Glomerular visceral epithelial cell (primary cell): ENCODE data around the gene PATJ.

Experiments used
- DNase-seq: peaks from one replicate; pipeline ENCODE4 v3.0.0-alpha.2; 2016; ENCODE audit errors: extremely low spot score

Gene PATJ

DNA sequence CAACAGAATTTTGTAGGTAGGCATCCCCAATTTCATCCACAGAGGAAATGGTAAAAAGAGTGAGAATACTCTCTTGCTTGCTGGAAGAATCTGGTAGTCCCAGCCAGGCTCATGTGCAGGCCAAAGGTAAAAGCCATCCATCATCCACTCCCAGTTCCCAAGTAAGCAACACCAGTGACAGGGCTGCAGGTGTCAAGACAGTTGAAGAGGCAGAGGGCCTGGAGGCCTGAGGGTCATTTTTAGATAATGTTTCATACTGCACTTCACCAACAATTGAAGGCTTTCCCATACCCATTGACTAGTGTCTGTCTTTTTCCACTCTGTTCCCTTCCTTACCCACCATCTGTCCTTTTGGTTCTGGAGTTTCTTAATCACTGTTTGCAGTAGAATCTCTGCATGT lies 310.7 kb downstream of the PATJ start:
- DNase-seq: no peak

DNA sequence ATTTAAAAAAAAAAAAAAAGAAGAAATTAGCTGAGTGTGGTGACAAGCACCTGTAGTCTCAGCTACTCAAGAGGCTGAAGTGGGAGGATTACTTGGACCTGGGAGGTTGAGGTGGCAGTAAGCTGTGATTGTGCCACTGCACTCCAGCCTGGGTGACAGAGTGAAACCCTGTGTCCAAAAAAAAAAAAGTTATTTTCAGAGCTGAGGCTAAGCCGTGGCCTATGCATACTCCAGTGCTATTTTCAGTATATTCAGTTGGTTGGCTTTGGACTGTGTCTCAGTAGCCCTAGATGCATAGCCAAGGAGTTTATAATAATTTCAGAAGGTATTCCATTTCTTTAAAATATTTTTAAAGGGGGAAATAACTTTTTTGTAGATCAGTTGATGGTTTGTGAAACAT lies 311.9 kb downstream of the PATJ start:
- no peak for DNase-seq

DNA sequence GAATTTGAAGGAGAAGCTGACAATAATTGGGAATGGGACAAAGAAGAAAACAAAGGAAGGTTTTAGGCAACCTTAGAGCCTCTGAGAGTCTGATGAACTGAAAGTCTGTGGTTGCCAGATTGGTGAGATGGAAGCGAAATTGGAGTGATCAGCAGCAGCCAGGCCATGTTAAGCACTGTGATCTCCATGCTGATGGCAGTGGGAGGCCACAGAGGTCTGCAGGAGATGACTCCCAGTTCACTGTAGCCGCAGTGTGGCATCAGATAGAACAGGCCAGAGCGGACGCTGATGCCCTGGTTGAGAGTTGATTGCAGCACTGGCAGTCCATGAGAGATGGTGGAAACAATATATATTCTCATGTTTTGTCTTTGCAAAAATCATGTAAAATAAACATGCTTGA lies 314.9 kb downstream of the PATJ start:
- DNase-seq: no peak

DNA sequence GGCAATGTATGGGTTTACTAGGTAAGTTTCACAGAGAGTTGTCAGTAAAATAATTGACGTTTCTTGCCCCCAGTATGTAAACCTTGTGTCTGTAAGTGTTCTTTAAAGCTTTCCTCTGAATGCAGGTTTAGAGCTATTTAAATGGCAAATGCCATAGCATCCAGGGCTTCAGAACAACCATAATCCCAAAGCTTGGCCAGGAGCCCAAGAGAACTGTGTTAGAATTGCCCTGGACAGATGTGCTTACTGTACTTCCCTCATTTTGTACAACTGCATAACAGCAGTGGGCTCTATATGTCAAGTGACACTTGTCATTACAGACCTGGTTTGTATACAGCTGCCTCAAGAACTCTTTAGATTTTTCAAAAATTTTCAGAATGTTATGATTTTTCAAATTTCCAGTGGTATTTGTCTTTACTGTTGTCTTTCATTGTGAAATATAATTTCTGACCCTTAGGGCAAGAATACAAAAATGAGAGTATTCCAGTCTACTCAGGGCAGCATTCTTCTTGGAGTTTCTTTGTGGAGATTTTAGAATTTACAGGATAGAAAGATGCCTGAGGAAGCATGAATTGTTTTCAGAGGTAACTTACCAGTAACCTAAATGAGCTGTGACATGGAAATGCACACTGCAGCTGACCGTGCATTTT lies 315.5 kb downstream of the PATJ start:
- no peak for DNase-seq

DNA sequence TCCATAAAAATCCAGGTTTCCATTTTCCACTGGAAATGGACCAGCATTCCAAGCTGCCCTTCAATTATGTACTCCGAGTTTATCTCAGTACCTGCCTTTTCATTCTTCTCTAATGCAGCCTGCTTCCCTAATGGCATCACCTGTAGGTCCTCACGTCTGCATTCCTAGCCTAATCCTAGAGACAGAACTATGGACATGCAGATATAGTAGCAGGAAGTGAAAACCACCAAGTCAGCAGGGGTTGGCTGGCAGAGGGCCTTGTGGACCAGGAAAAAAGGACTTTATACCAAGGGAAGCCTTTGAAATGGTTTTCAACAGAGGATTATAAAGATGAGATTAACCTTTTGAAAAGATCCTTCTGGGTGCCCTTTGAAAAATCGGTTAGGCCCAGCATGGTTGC lies 316.7 kb downstream of the PATJ start:
- no peak for DNase-seq

DNA sequence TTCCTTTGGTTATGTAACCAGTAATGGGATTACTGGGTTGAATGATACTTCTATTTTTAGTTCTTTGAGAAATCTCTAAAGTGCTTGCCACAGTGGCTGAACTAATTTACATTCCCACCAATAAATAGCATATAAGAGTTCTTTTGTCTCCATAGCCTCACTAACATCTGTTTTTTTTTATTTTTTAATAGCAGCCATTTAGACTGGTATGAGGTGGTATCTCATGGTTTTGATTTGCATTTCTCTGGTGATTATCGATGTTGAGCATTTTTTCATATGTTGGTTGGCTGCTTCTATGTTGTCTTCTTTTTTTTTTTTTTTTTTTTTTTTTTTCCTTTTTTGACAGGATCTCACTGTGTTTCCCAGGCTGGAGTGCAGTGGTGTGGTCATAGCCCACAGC lies 319.8 kb downstream of the PATJ start:
- no peak for DNase-seq

DNA sequence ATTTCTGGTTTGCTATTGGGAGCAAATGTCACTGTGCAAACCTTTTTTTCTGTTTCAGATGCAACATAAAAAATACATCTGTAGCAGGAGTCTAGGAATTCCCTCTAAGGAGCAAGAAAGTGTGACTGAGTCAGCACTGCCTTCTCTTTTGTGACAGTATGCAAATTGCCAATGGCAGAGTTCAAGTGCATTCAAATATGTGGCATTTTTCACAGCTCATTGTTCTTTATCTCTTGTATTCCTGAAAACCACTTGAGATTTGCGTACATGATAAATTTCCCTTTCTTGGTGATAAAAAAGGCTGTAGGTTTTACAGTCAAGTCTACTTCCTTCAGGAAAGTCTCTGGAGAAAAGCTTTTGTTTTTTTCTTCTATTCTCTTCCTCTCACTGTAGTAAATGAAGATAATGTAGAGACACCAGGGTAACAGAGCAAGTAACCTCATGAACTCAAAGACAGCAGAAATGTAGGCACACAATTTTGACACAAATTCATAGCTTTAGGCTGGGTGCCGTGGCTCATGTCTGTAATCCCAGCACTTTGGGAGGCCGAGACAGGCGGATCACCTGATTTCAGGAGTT lies 322.6 kb downstream of the PATJ start:
- no peak for DNase-seq

DNA sequence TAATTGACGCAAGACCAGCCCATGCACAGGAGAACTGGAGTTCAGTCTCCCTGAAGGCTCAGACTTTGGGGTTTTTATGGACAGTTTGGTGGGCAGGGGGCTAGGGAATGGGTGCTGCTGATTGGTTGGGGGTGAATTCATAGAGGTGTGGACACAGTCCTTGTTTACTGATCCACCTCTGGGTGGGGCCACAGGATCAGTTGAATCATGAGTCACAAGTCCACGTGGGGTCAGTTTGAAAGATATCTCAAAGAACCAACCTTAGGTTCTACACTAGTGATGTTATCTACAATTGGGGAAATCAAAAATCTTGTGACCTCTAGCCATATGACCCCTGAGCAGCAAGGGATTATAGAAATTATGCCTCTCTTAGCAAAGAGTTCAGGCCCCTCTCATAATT lies 324.4 kb downstream of the PATJ start:
- no peak for DNase-seq

DNA sequence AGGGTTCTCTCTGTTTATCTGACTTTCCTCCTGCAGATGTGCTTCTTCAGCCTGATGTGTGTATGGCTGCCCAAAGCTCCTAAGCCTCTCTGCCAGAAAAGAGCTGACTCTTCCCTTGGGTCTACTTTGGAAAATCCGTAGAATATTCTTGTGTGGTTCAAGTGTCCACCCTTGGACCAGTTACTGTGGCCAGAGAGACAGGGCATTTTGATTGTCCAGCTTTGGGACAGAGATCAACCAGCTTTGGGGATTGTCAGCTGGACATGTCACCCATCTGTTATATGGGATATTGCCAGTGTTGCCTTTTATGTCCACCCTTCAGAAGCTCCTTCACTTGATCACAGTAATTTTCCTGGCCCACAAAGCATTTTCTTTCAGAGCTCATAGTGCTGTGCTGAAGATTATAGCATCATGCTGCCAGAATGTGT lies 326.1 kb downstream of the PATJ start:
- no peak for DNase-seq

DNA sequence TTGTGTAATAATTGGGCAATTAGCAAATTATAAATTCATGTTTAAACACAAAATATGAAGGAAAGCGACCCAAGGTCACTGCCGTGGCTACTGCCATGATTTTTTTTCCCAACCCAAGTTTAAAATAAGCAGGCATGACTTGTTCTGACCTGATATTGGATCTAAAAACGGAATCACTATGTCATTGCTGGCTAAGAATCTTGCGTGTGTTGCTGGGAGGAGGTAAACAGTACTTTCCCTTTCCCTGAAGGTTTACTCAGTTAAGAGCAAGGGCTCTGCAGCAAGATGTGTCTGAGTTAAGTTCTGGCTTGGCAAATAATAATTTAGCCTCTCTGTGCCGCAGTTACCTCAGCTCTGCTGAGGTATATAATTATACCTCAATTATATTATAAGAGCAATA lies 326.7 kb downstream of the PATJ start:
- DNase-seq: no peak

DNA sequence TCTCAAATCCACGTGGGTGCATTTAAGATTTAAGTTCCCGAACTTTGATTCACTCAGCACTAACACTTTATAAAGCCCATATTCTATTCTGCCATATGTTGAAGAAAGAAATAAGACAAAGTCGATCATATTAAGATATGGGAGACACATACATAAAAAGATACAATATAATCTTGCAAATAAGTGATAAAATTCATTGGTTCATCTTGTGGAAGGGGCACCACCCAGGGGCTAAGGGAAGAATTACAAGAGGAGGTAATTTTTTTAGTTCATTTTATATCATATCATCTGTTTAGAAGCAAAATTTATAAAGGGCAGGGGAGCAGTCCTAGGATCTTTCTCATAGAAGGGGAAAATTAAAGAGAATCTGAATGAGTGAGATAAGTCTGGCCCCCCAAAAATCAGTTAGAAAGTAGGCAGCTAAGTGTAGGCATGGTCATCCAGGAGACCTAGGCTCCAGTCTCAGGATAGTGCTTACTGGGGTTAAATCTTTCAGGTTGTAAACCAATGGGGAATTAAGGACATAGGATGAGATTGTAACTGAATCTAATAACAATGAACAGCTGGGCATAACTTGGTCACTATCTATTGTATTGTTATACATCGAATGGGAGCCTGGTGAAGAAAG lies 328.2 kb downstream of the PATJ start:
- DNase-seq: peak; percentile 40

DNA sequence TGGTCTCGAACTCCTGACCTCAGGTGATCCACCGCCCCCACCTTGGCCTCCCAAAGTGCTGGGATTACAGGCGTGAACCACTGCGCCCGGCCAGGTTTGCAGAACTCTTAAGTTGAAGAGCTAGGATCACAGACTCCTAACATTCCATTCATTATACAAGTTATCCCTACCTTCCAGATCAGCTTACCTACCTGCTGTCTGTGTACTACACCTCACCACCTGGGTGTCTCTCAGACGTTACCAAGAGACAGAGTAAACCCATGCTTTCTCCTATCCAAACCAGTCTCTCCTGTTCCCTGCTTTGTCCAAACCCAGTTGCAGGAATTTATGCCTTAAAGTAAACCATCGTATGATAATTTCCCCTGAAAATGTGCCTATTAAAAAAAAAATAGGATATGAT lies 329.4 kb downstream of the PATJ start:
- DNase-seq: no peak

DNA sequence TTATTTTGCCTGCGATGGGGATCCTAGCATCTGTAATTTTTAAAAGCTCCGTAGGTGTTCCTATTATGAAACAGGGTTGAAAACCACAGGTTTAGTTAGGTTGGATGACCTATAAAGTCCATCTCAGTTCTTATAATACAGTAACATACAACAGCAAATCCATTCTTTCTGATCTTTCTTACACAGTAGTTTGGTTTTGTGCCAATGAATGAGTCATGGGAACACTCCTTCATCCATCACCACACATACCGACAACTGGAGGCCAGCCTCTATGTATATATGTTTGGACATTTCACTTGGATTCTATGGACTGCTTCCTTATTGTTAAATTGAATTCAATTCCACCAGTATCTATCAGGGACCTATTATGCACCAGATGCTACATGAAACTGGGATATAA lies 334.0 kb downstream of the PATJ start:
- peak; percentile 85 for DNase-seq

DNA sequence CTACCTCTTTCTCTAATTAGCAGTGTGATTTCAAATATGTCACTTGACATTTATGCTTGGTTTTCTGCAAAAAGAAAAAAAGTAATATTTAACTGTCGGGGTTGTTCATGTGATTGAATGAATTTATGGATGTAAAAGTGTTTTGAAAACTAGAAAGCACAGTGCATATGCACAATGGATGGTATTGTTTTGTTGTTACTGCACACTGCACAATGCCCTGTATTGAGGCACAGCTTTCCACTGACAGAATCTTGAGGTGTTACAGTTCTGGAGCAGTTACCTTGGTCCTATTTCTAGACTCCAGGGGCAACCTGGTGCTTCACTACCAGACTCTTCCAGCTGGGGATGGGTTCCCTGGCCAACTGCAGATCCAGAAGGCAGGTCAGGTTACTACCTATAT lies 335.5 kb downstream of the PATJ start:
- no peak for DNase-seq

DNA sequence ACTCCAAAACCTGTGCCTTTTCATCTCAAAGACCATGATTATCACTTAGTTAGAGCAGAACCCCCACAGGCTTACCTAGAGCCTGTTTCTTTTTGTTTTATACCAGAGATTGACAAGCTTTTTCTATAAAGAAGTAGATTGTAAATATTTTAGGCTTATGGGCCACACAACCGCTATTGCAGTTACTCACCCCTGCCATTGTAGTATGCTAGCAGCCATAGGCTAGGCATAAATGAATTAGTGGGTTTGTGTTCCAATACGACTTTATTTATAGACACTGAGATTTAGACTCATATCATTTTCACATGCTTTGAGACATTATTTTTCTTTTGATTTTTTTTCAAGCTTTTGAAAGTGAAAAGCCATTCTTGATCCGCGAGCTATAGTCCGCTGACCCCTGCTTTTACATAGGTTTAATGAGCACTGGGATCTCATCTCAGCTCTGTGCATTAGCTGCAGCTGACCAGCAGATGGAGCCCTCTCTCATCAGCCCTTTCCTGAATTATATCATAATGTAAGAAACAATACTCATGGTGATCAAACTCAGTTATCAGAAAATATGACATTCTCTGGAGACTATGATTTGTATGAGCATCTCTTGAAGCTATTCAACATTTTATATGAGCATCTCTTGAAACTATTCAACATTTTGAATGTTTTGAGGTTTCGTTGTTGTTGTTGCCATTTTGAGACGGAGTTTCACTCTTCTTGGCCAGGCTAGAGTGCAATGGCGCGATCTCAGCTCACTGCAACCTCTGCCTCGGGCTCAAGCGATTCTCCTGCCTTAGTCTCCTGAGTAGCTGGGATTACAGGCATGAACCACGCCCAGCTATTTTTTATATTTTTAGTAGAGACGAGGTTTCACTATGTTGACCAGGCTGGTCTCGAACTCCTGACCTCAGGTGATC lies 340.4 kb downstream of the PATJ start:
- peak; percentile 50 for DNase-seq

DNA sequence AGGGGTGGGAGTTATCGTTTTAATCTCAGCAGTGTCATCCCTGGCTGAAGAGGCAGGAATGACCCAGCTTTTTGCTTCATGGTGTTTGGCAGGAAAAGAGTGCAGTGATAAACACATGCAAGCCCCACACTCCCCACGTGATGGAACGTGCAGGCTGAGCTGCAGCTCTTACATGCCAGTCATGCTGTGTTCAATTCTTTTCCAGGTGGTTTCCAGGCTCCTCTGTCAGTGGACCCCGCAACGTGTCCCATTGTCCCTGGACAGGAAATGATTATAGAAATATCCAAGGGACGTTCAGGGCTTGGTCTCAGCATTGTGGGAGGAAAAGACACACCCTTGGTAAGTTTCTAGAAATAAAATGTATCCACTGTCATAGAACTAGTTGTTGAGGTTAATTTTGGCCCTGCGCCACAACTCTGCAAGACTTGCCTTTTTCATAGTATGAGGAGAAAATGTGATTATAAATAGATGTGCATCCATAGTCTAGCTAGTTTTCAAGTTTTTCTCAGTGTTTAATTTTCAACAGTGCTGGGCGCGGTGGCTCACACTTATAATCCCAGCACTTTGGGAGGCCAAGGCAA lies 342.1 kb downstream of the PATJ start:
- no peak for DNase-seq

DNA sequence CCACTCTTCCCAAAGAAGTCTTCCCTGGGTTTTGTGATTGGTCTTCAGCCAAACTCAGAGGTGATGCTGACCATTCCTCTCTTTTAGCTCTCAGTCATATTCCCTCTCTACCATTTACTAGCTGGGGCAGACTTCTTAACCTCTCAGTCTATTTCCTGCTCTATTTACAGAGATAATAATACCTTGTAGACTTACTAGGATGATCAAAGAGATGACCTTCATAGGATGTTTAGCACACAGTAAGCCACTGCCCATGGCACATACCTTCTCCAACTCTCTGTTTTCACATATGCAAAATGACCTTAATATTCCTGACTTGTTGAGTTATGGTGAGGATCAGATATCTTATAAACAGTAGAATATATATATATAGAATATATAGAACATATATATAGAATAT lies 346.2 kb downstream of the PATJ start:
- no peak for DNase-seq

DNA sequence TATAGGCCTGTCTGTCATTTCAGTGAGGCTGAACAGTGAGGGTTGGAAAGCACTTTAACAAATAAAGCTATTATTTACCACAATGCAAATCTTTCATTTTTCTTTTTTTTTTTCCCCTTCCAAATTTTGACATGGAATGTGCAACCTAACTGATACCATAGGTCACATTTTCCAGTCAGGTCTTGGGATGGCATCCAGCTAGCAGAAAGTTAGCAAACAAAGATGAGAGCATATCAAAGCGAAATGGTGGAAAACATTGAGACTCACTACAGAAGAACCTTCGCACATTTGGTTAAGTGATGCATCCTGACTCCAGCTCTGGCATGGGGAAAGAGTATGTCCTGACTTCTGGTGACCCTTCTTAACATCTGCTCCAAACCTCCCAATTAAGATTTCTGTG lies 347.3 kb downstream of the PATJ start:
- no peak for DNase-seq

DNA sequence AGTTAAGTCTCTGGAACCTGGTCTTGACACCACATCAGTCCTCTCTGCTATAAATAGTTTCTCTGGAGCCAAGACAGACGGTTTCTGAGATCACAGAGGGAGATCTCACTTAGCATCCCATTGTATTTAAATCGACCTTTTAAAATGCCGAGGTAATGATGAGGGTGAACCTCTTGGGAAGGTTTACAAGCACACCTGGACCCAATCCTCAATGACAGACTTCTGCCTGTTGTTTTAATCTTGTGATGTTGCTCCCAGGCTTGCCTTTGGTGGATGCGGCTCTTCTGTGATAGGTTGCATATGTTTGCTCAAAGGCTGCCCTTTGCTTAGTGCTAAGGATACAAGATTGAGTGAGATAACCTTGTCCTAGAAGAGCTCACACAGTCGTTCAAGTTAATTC lies 347.7 kb downstream of the PATJ start:
- DNase-seq: no peak

DNA sequence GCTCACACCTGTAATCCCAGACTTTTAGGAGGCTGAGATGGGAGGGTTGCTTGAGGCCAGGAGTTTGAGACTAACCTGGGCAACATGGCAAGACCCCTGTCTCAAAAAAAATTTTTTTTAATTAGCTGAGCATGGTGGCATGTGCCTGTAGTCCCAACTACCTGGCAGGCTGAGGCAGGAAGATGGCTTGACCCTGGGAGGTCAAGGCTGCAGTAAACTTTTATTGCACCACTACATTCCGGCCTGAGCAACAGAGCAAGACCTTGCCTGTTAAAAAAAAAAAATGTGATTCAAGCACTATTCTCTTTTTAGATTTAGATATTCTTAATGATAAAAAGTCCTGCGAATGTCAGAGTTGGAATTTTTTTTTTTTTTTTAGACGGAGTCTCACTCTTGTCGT lies 349.8 kb downstream of the PATJ start:
- no peak for DNase-seq

DNA sequence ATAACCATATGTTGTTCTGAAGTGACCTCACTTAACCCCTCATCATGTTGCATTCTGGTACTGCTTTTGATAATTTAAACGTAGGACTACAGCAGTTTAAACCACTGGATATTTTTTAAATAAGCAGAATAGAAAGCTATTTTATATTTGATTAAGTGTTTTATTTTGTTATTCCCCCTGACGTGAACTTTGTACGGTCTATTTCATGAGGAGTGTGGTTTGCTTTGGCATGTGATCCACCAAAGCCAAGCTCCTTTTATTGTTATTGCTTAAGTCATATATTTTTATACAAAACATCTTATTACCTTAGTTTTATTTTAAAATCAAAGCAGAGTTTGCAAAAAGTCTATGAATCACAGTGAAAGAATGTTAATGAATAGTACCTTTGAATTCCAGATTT lies 351.0 kb downstream of the PATJ start:
- DNase-seq: no peak

DNA sequence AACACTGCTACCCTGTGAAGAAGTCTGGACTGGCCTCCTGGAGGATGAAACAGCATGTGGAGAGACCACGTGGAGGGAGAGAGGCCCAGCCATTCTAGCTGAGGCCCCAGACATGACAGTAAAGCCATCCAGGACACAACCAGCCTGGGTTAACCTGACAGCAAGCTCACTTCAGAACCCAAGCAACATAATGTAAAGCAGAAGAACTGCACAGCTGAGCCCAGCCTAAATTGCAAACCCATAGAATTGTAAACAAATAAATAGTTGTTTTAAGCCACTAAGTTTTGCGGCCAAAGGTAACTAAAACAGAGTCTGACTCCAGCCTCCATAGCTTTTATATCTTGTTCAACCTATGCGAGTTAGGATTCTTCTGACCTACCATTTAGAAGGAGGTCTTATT lies 355.2 kb downstream of the PATJ start:
- no peak for DNase-seq
